Fibroblast of lung (primary cell): ENCODE data around the gene AQP9.

Experiments used
- CTCF ChIP-seq, 2 donors: IDR thresholded peaks in 1 of 2; conservative IDR thresholded peaks in 1 of 2; 1 replicate in 1 of 2; 2 replicates in 1 of 2; pipeline ENCODE4 v1.5.1; 2011 to 2012; ENCODE audit warnings: low read length in 2 of 2, control low read depth in 1 of 2, inconsistent platforms in 1 of 2, low read depth in 1 of 2, mild to moderate bottlenecking in 1 of 2
- EZH2 ChIP-seq: IDR thresholded peaks from 2 replicates; pipeline ENCODE4 v1.5.1; 2012; ENCODE audit warnings: low read length, control low read depth, mild to moderate bottlenecking; ENCODE audit errors: missing control alignments

- TF ChIP-seq EZH2 (no peak), CTCF (conservative IDR thresholded peaks at IDR 0.05 in 1 of 2, IDR thresholded peaks at IDR 0.05 in 1 of 2; ENCODE audit: low read depth in 1 of 2, low read length in 2 of 2) (no peak)
These were observed 75.6 kb downstream of the AQP9 start for GRCh38 chr15:58213587-58214338.
